Measurements from ENCODE around the gene FPR3.

The FPR3 gene

GRCh38 chr19:51808333-51808986 is 13.5 kb downstream of the FPR3 start:
- DNase-seq: no peak

DNA sequence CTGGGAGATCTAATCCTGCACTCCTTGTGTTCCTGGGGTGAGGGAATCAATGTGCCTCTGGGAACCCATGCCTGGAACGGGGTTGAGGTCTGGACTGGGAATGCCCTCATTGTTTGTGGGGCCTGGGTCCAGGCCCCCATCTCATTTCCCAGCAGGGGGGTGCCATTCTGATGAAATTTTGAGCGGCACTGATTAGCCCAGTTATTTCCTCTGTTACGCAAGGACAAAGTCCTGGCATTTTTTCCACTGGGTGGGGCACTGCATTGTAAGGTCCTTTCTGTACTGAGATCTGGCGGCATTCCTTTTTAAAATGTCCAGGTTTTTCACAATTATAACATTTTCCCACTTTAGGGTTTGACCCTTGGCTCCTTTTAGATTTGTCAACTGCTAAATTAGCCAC is 14.8 kb downstream of the FPR3 start:
- DNase-seq: no peak

DNA sequence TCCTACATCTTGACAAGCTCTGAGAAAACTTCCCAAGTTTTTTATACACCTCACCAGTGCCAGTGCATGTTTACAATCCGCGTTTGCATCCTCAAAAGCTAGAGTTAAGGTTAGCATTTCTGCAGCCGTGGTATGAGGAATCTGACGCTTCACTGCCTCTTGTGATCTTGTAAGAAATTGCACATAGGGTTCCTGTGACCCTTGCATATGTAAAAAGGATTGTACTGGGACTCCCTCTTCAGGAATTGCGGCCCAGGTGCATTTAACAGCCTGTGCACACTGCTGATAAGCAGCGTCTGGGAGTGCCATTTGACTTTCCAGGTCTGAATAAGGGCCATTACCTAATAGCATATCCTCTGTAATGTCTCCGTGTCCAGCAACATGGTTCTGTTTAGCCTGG is 15.3 kb downstream of the FPR3 start:
- DNase-seq: no peak

DNA sequence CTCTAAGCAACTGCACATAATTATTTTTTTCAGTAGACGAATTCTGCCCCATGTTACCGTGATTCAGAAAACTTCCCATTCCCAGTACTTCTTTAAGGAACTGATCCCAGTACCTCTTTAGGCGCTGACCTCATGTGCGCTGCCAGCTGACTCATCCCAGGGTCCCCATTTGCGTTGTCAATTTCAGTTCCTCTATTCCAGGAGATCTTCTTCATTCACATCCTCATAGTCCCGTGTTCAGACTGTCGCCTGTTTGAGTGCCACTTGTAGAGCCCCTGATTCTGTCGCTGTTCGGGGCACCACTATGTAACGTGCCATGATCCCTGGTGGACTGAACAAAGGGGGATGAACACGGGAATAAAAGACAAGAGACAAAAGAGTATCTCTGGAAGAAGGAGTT is 16.4 kb downstream of the FPR3 start:
- no peak for DNase-seq

DNA sequence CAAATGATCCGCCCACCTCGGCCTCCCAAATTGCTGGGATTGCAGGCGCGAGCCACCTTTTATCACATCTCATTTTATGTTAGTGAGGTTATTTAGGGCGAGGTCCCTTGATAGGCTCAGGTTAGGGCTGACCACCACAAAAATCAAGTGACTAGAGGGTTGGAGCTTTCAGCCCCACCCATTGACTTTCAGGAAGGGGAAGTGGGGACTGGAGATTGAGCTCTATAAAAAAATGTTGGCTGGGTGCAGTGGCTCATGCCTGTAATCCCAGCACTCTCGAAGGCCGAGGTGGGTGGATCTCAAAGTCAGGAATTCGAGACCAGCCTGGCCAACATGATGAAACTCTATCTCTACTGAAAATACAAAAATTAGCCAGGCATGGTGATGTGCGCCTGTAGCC is 20.1 kb downstream of the FPR3 start:
- DNase-seq: no peak

GRCh38 chr19:51816711-51817110 is 21.8 kb downstream of the FPR3 start:
- no peak for DNase-seq

- no peak for DNase-seq
Measured at GRCh38 chr19:51820011-51820410, 25.1 kb downstream of the FPR3 start.

DNA sequence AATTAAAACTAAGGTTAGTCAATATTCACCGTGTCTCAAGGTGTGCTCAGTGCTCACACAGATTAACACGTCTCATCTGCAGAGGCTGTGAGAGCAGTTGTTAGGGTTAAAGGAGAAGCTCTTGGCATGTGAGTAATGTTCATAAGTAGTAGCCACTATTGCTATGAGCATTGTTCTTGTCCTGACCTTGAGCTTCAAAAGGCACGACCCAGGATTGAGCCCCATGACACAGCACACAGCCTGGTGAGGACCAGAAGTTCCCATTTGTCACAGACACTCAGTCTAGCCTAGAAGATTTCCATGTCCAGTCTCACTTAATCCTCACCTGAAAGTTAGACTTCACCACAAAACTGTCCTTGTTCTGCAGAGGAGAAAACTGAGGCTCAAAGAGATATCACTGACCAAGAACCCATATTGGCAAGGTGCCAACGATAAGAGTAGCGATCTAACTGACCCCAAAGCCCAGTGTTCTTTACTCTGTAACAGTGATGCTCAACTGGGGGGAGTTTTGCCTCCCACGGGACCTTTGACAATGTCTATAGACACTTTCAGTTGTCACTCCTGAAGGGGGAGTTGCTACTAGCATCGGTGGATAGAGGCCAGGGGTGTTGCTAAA is 26.0 kb downstream of the FPR3 start:
- DNase-seq: no peak

DNA sequence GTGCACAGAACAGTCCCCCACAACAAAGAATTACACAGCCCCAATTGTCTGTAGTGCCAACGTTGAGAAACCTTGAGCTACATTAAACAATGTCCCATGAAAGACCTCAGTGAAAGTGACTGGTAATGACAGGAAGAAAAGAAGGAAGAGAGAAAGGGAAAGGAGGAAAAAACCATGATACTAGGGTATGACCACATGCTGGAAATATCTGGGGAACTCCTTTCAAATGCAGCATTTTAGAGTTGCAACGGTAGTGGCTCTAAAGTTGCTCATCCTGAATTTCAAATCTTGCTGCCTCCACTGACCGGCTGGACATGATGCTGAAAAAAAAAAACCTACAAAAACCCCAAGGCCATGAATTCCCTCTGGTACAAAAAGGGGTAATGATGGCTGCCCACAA is 26.5 kb downstream of the FPR3 start:
- DNase-seq: no peak

- no peak for DNase-seq
Measured at GRCh38 chr19:51821921-51822320, 27.0 kb downstream of the FPR3 start.

DNA sequence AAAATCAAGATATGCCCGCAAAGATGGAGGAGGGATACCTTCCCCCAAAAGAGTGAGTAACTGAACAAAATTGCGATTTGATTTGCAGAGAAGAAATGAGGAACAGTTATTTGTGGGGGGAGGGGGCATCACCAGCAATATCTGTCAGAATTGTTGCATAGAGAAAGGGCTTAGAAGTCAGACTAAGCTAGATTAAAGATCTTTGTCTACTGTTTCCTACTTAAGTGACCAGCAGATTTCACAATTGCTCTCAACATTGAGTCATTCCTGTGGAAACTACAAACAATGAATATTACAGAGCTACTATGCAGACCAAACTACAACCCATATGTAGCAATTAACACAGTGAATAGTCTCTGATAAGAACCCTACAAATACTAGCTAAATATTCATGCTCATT is 27.4 kb downstream of the FPR3 start:
- DNase-seq: no peak

GRCh38 chr19:51822946-51823345 is 28.0 kb downstream of the FPR3 start:
- no peak for DNase-seq

DNA sequence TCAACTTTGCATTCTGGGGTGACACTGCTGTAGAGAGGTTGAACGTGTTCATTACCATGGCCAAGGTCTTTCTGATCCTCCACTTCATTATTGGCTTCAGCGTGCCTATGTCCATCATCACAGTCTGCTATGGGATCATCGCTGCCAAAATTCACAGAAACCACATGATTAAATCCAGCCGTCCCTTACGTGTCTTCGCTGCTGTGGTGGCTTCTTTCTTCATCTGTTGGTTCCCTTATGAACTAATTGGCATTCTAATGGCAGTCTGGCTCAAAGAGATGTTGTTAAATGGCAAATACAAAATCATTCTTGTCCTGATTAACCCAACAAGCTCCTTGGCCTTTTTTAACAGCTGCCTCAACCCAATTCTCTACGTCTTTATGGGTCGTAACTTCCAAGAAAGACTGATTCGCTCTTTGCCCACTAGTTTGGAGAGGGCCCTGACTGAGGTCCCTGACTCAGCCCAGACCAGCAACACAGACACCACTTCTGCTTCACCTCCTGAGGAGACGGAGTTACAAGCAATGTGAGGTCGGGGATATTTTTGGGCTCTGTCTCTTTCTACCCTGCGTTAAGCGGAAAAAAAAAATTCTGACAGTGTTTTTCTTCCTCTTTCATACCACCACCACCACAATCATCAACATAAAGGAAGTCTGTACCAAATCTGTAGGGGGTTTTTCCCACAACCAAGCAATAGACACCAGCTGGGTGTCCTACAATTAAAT is 29.5 kb downstream of the FPR3 start:
- peak; percentile 85 for DNase-seq

DNA sequence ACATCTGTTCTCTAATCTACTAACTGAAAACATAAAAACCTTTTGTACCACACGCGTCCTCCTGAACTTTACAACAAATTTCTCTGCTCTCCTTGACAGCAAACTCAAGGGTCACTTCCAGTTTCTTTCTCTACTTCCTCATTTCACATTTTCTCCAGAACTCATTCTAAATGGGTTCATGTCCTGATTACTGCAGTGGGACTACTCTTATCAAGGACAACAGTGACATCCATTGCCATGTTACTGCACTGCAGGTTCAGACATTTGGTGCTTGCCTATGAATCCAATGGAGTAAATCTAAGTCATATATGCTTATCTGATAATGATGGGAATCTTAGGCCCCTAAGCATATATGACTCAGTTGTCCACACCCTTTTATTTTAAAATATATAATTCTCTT is 35.3 kb downstream of the FPR3 start:
- DNase-seq: peak; percentile 73

DNA sequence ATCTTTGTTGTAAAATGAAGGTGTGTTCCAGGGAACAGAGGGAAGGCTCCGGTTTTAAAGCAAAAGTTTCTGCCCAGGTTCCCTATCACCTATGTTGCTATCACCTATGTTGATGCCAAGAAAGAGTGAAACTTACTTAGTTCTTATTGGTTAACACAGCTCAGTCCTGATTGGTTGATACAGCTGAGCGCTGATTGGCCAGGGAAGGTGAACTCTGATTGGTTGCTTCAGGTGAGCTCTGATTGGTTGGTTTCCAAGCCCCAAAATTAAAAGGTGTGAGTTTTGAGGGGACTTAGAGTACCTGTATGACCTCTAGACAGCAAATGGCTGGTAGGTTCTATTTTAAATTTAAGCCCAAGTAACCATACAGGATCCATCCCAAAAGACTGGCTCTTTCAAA is 42.2 kb downstream of the FPR3 start:
- DNase-seq: no peak

DNA sequence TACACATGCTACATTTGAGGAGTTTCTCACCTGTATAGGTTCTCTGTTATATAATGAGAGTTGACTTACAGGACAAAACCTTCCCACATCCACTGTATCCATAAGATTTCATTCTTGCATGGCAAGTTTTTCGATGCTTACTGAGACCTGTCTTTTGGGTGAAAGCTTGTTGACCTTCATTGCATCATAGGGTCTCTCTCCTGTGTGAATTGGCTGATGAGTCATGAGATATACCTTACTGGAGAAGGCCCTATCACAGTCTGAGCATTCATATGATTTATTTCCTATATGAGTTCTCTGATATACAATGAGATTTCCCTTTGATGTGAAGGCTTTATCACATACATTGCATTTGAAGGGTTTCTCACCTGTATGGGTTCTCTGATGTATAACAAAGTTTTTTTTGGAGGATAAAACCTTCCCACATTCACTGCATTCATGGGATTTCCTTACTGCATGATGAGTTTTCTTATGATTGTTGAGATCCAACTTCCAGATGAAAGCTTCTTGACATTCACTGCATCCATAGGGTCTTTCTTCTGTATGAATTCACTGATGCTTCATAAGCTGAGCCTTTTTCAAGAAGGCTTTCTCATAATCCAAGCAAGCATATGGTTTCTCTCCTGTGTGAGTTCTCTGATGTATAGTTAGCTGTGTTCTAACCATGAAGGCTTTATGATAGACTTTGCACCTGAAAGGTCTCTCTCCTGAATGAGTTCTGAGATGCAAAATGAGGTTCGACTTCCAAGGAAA is 67.1 kb downstream of the FPR3 start:
- no peak for DNase-seq

DNA sequence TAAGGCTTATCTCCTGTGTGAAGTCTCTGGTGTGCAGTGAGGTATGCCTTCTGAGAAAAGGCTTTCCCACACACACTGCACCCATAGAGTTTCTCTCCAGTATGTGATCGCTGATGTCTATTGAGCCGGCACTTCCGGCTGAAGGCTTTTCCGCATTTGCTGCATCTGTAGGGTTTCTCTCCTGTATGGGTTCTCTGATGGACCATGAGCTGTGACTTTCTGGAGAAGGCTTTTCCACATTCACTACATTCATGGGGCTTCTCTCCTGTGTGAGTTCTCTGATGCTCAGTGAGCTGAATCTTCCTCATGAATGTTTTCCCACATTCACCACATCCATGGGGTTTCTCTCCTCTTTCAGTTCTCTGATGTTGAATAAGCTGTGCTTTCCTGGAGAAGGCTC is 78.1 kb downstream of the FPR3 start:
- no peak for DNase-seq
